ENCODE results near the gene ZNF438. TPM values are rescaled to one million over a fixed set of nuclear protein-coding genes. Genes with fewer than 3 reads are reported as not detected.

Gene ZNF438
- total RNA-seq, 2 donors from 2014 or later = 2.6 to 2.9 TPM

- Histone ChIP-seq H3K9me3 (no peaks in the 10 kb centered on the region), H3K27me3 (no peaks in the 10 kb centered on the region), H3K27ac (no peak overlapping the region), H3K4me3 (no peak overlapping the region), H3K36me3 (replicated peaks in 1 of 2; ENCODE audit: insufficient read depth in 1 of 2, low read depth in 2 of 2) (no peaks in the 10 kb centered on the region), H3K4me1 (no peaks in the 10 kb centered on the region)
- intact Hi-C loops (cut with DNase I) = no loop called here
- TF ChIP-seq CTCF (IDR thresholded peaks at IDR 0.05) (no peak), POLR2A (IDR thresholded peaks at IDR 0.05) (no peak)
- ATAC-seq = no peak
- 62 to 78% methylated on average over 2 of the region's 2 CpGs for WGBS, 2 donors
- no peak for DNase-seq
Measured at GRCh38 chr10:30806850-30807249, 224.8 kb downstream of the ZNF438 start.

GRCh38 chr10:30805061-30805460 is 226.6 kb downstream of the ZNF438 start:
- DNase-seq (no peak), ATAC-seq (no peak)
- 87 to 89% methylated on average over 6 to 8 of the region's 9 CpGs for WGBS, 2 donors
- H3K4me3 ChIP-seq = no peak overlapping the region
- no peaks in the 10 kb centered on the region for H3K27me3 ChIP-seq
- H3K9me3 ChIP-seq = no peaks in the 10 kb centered on the region
- no peaks in the 10 kb centered on the region for H3K4me1 ChIP-seq
- no peaks in the 10 kb centered on the region for H3K36me3 ChIP-seq (replicated peaks in 1 of 2; ENCODE audit: insufficient read depth in 1 of 2, low read depth in 2 of 2)
- TF ChIP-seq POLR2A (IDR thresholded peaks at IDR 0.05) = no peak
- no peak for TF ChIP-seq CTCF (IDR thresholded peaks at IDR 0.05)
- H3K27ac ChIP-seq = no peak overlapping the region
- intact Hi-C loops (cut with DNase I) = no loop called here

- WGBS, 2 donors = 64 to 67% methylated on average over 7 of the region's 7 CpGs
- ATAC-seq (peak; percentile 47), DNase-seq (peak in 1 of 4 donors; percentile 49)
- no peak overlapping the region for H3K4me3 ChIP-seq
- H3K27me3 ChIP-seq = no peaks in the 10 kb centered on the region
- peak overlapping the region in 1 of 4 donors; percentile 17 for H3K27ac ChIP-seq
- no peaks in the 10 kb centered on the region for H3K36me3 ChIP-seq (replicated peaks in 1 of 2; ENCODE audit: insufficient read depth in 1 of 2, low read depth in 2 of 2)
- intact Hi-C loops (cut with DNase I) = no loop called here
- H3K9me3 ChIP-seq = no peaks in the 10 kb centered on the region
- TF ChIP-seq POLR2A (IDR thresholded peaks at IDR 0.05) (no peak), CTCF (IDR thresholded peaks at IDR 0.05) (no peak)
- H3K4me1 ChIP-seq = no peaks in the 10 kb centered on the region
Measured at GRCh38 chr10:30804478-30805055, 227.1 kb downstream of the ZNF438 start.

- Histone ChIP-seq H3K27ac (peak overlapping the region in 1 of 4 donors; percentile 17), H3K36me3 (replicated peaks in 1 of 2; ENCODE audit: insufficient read depth in 1 of 2, low read depth in 2 of 2) (no peaks in the 10 kb centered on the region), H3K4me3 (no peak overlapping the region), H3K4me1 (no peaks in the 10 kb centered on the region), H3K27me3 (no peaks in the 10 kb centered on the region), H3K9me3 (no peaks in the 10 kb centered on the region)
- TF ChIP-seq POLR2A (IDR thresholded peaks at IDR 0.05) (no peak), CTCF (IDR thresholded peaks at IDR 0.05) (no peak)
- ATAC-seq = peak; percentile 65
- intact Hi-C loops (cut with DNase I) = no loop called here
- 56 to 82% methylated on average over 5 of the region's 5 CpGs for WGBS, 2 donors
- peak in 3 of 4 donors; percentile 24 to 54 (median 44) for DNase-seq
Measured at GRCh38 chr10:30803892-30804322, 227.8 kb downstream of the ZNF438 start.

- 50 to 67% methylated on average over 3 of the region's 3 CpGs for WGBS, 2 donors
- DNase-seq = no peak
- Histone ChIP-seq H3K27me3 (no peaks in the 10 kb centered on the region), H3K36me3 (replicated peaks in 1 of 2; ENCODE audit: insufficient read depth in 1 of 2, low read depth in 2 of 2) (no peaks in the 10 kb centered on the region), H3K27ac (peak overlapping the region in 1 of 4 donors; percentile 1), H3K9me3 (no peaks in the 10 kb centered on the region), H3K4me1 (no peaks in the 10 kb centered on the region), H3K4me3 (no peak overlapping the region)
- intact Hi-C loops (cut with DNase I) = no loop called here
- no peak for ATAC-seq
- TF ChIP-seq CTCF (IDR thresholded peaks at IDR 0.05) (no peak), POLR2A (IDR thresholded peaks at IDR 0.05) (no peak)
Measured at GRCh38 chr10:30803058-30803457, 228.6 kb downstream of the ZNF438 start.
